NCI-H1417 treated with DMSO at 0.1 percent for 48 hours (cell line): ENCODE data around the gene ARHGAP26.

Experiments used
- DNase-seq: peaks from one replicate; lab custom pipeline; 2025; lab: John Stamatoyannopoulos, UW

ARHGAP26 gene

GRCh38 chr5:143222287-143223231 lies 452.4 kb downstream of the ARHGAP26 start:
- DNase-seq = peak; percentile 37

- DNase-seq = no peak
Measured at GRCh38 chr5:143224672-143225071, 454.5 kb downstream of the ARHGAP26 start.

- no peak for DNase-seq
Measured at GRCh38 chr5:143225511-143225910, 455.3 kb downstream of the ARHGAP26 start.

- no peak for DNase-seq
Measured at GRCh38 chr5:143226361-143226760, 456.2 kb downstream of the ARHGAP26 start.

- no peak for DNase-seq
Measured at GRCh38 chr5:143226872-143227271, 456.7 kb downstream of the ARHGAP26 start.

- DNase-seq = no peak
Measured at GRCh38 chr5:143227301-143227700, 457.1 kb downstream of the ARHGAP26 start.

- DNase-seq = no peak
Measured at GRCh38 chr5:143228597-143229293, 458.6 kb downstream of the ARHGAP26 start.

- no peak for DNase-seq
Measured at GRCh38 chr5:143229426-143229895, 459.3 kb downstream of the ARHGAP26 start.

- DNase-seq = no peak
Measured at GRCh38 chr5:143229896-143230675, 459.9 kb downstream of the ARHGAP26 start.

GRCh38 chr5:143230676-143230996 lies 460.5 kb downstream of the ARHGAP26 start:
- no peak for DNase-seq

- DNase-seq = no peak
Measured at GRCh38 chr5:143231416-143231815, 461.2 kb downstream of the ARHGAP26 start.

- DNase-seq = no peak
Measured at GRCh38 chr5:143231973-143232812, 462.0 kb downstream of the ARHGAP26 start.

GRCh38 chr5:143233031-143233430 lies 462.9 kb downstream of the ARHGAP26 start:
- no peak for DNase-seq

- no peak for DNase-seq
Measured at GRCh38 chr5:143234162-143234842, 464.1 kb downstream of the ARHGAP26 start.

- DNase-seq = no peak
Measured at GRCh38 chr5:143235423-143235822, 465.2 kb downstream of the ARHGAP26 start.

GRCh38 chr5:143236682-143237081 lies 466.5 kb downstream of the ARHGAP26 start:
- no peak for DNase-seq

GRCh38 chr5:143237664-143238063 lies 467.5 kb downstream of the ARHGAP26 start:
- no peak for DNase-seq

GRCh38 chr5:143238620-143239019 lies 468.4 kb downstream of the ARHGAP26 start:
- no peak for DNase-seq

- no peak for DNase-seq
Measured at GRCh38 chr5:143239882-143240518, 469.8 kb downstream of the ARHGAP26 start.

GRCh38 chr5:143241892-143242291 lies 471.7 kb downstream of the ARHGAP26 start:
- no peak for DNase-seq
